ENCODE results near the gene DCAF5.

DNA sequence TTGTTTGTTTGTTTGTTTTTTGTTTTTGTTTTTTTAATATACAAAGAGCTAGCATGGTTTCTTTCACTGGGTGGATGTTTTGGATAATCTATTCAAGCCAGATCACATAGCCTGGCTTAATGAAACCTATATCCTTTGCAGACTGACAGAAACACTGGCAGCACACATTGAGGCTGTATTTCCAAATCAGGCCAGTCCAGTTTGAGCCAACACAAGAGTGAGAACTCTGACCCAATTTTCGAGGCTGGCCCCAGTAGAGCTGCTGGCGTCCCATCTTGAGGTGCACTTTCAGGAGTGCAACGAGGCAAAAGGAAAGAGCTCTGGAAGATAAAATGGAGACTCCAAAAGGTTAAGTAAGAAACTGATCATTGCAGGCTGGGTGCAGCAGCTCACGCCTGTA is 129.9 kb downstream of the DCAF5 start:
- no peak for TF ChIP-seq POLR2A (IDR thresholded peaks at IDR 0.05)
- TF ChIP-seq, protein P1, sequence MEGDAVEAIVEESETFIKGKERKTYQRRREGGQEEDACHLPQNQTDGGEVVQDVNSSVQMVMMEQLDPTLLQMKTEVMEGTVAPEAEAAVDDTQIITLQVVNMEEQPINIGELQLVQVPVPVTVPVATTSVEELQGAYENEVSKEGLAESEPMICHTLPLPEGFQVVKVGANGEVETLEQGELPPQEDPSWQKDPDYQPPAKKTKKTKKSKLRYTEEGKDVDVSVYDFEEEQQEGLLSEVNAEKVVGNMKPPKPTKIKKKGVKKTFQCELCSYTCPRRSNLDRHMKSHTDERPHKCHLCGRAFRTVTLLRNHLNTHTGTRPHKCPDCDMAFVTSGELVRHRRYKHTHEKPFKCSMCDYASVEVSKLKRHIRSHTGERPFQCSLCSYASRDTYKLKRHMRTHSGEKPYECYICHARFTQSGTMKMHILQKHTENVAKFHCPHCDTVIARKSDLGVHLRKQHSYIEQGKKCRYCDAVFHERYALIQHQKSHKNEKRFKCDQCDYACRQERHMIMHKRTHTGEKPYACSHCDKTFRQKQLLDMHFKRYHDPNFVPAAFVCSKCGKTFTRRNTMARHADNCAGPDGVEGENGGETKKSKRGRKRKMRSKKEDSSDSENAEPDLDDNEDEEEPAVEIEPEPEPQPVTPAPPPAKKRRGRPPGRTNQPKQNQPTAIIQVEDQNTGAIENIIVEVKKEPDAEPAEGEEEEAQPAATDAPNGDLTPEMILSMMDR (IDR thresholded peaks at IDR 0.05), result no peak
